SU-DHL-6 (cell line): ENCODE results near the gene RAB31.

Experiments used
- EZH2phosphoT487 ChIP-seq: fragments of 200-600 bp; sonication (generic), shearing (Covaris generic); conservative IDR thresholded peaks from 2 replicates; pipeline ENCODE4 v1.6.1; 2018; ENCODE audit warnings: mild to moderate bottlenecking, antibody characterized with exemption, low read length, moderate library complexity, mixed read lengths
- TF ChIP-seq, protein P1 (sequence below): fragments of 200-600 bp; sonication (generic); IDR thresholded peaks from one replicate; pipeline ENCODE4 v1.5.1; 2017; ENCODE audit warnings: antibody characterized with exemption, mild to moderate bottlenecking, low read length, moderate library complexity; ENCODE audit not compliant: insufficient read depth, poor library complexity, severe bottlenecking

DNA sequence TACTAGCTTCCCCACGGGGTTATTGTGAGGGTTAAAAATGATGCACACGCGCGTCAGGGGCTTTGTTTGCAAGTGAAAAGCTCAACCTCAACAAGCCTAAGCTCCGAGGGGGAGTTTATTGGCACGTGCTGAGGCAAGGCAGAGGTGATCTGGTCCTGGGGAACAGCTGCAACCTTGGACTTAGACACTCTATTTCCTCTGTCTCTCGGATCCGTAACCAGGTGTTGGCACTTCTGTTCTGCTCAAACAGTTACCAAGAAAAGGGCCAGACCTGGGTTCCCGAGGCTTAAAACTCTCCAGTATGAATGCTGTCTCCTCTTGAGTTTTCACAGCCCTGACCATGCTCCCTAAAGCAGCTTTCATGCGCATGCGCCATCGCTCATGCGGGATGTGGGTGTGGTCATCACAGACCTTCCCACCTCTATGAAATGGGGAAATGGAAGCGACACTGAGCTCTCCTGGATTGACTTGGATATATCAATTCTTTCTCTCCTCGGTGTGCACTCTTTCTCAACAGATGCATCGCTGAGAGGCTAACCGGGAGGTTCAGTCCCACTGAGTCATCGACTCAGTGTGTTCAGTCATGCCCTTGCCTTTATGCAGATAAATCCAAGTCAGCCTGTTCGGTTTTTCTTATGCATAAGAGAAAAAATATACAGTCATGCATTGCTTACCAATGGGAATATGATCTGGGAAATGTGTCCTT is 19.9 kb upstream of the RAB31 start:
- TF ChIP-seq, protein P1, sequence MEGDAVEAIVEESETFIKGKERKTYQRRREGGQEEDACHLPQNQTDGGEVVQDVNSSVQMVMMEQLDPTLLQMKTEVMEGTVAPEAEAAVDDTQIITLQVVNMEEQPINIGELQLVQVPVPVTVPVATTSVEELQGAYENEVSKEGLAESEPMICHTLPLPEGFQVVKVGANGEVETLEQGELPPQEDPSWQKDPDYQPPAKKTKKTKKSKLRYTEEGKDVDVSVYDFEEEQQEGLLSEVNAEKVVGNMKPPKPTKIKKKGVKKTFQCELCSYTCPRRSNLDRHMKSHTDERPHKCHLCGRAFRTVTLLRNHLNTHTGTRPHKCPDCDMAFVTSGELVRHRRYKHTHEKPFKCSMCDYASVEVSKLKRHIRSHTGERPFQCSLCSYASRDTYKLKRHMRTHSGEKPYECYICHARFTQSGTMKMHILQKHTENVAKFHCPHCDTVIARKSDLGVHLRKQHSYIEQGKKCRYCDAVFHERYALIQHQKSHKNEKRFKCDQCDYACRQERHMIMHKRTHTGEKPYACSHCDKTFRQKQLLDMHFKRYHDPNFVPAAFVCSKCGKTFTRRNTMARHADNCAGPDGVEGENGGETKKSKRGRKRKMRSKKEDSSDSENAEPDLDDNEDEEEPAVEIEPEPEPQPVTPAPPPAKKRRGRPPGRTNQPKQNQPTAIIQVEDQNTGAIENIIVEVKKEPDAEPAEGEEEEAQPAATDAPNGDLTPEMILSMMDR = no peak
- no peak for TF ChIP-seq EZH2phosphoT487
